HepG2 (cell line): ENCODE measurements around the gene PIK3C2B.

Experiments used
- EHMT2 ChIP-seq: fragments of 200-600 bp; sonication (generic); IDR thresholded peaks from 2 replicates; pipeline ENCODE4 v1.7.0; 2017; ENCODE audit warnings: antibody characterized with exemption, low read depth, low read length, borderline replicate concordance
- NONO ChIP-seq, 2 experiments: fragments of 450-650 bp in 1 of 2; sonication (generic) in 1 of 2; formaldehyde crosslinking in 1 of 2; IDR thresholded peaks in 1 of 2; conservative IDR thresholded peaks in 1 of 2; 2 replicates each; pipeline versions ENCODE4 v1.6.1 to v1.8.0; 2017 to 2022; ENCODE audit warnings: mild to moderate bottlenecking in 1 of 2, missing genetic modification reagents in 1 of 2, moderate library complexity in 1 of 2
- SIN3A ChIP-seq: IDR thresholded peaks from 2 replicates; pipeline ENCODE4 v1.6.1; 2011; ENCODE audit warnings: low read depth, mild to moderate bottlenecking, control low read depth, low read length, borderline replicate concordance
- ZC3H13 ChIP-seq: sonication (generic); formaldehyde crosslinking; IDR thresholded peaks from 2 replicates; pipeline ENCODE4 v1.8.1; 2023; ENCODE audit warnings: mild to moderate bottlenecking, missing genetic modification reagents, moderate library complexity
- ZNF441 ChIP-seq: sonication (generic); formaldehyde crosslinking; IDR thresholded peaks from 2 replicates; pipeline ENCODE4 v1.7.0; 2021; ENCODE audit warnings: missing genetic modification reagents, borderline replicate concordance
- TF ChIP-seq, protein P1 (sequence below): sonication (generic); formaldehyde crosslinking; IDR thresholded peaks from 2 replicates; pipeline ENCODE4 v1.5.0; 2020; ENCODE audit warnings: mild to moderate bottlenecking, missing genetic modification reagents, moderate library complexity
- TF ChIP-seq, protein P2 (sequence below): sonication (generic); formaldehyde crosslinking; IDR thresholded peaks from 2 replicates; pipeline ENCODE4 v1.4.0; 2020; ENCODE audit warnings: low read depth, mild to moderate bottlenecking, missing genetic modification reagents
- TF ChIP-seq, protein P3 (sequence below): sonication (generic); formaldehyde crosslinking; IDR thresholded peaks from 2 replicates; pipeline ENCODE4 v1.8.1; 2022; ENCODE audit warnings: mild to moderate bottlenecking, missing genetic modification reagents

DNA sequence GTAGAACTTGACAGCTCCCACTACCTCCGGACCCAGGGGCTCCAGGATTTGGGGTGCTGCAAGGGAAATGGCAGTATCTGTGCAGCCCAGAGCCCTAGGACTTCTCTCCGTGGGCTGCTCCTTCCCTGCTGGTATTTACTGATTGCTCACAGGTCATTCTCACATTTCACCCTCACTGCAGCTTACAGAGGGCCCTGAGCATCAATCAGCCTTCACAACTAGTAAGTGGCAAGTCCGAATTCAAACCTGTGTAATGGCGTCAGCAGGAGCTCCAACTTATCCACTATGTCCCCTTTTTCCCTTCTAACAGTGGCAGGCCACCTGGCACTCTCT, 32.4 kb downstream of the PIK3C2B start:
- TF ChIP-seq SIN3A (no peak), NONO (IDR thresholded peaks at IDR 0.05) (no peak), NONO (CRISPR knock-in tag; conservative IDR thresholded peaks at IDR 0.05) (no peak), ZNF441 (no peak), EHMT2 (no peak), ZC3H13 (CRISPR knock-in tag) (no peak)
- TF ChIP-seq, protein P1, sequence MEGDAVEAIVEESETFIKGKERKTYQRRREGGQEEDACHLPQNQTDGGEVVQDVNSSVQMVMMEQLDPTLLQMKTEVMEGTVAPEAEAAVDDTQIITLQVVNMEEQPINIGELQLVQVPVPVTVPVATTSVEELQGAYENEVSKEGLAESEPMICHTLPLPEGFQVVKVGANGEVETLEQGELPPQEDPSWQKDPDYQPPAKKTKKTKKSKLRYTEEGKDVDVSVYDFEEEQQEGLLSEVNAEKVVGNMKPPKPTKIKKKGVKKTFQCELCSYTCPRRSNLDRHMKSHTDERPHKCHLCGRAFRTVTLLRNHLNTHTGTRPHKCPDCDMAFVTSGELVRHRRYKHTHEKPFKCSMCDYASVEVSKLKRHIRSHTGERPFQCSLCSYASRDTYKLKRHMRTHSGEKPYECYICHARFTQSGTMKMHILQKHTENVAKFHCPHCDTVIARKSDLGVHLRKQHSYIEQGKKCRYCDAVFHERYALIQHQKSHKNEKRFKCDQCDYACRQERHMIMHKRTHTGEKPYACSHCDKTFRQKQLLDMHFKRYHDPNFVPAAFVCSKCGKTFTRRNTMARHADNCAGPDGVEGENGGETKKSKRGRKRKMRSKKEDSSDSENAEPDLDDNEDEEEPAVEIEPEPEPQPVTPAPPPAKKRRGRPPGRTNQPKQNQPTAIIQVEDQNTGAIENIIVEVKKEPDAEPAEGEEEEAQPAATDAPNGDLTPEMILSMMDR (CRISPR knock-in tag): no peak
- TF ChIP-seq, protein P2, sequence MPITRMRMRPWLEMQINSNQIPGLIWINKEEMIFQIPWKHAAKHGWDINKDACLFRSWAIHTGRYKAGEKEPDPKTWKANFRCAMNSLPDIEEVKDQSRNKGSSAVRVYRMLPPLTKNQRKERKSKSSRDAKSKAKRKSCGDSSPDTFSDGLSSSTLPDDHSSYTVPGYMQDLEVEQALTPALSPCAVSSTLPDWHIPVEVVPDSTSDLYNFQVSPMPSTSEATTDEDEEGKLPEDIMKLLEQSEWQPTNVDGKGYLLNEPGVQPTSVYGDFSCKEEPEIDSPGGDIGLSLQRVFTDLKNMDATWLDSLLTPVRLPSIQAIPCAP (CRISPR knock-in tag): no peak
- TF ChIP-seq, protein P3, sequence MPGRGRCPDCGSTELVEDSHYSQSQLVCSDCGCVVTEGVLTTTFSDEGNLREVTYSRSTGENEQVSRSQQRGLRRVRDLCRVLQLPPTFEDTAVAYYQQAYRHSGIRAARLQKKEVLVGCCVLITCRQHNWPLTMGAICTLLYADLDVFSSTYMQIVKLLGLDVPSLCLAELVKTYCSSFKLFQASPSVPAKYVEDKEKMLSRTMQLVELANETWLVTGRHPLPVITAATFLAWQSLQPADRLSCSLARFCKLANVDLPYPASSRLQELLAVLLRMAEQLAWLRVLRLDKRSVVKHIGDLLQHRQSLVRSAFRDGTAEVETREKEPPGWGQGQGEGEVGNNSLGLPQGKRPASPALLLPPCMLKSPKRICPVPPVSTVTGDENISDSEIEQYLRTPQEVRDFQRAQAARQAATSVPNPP: no peak
